Muscle of leg (tissue), 11 donors: ENCODE data around the gene RAD51B. TPM values are rescaled to one million over a fixed set of nuclear protein-coding genes. Genes with fewer than 3 reads are reported as not detected.

Experiments
- DNase-seq: peaks from one replicate; pipeline ENCODE4 v3.0.0; 2013
- H3K27ac ChIP-seq: one replicate; pipeline ENCODE4 v1.5.1; 2013; ENCODE audit warnings: mild to moderate bottlenecking, low read length, control low read depth
- H3K27me3 ChIP-seq: one replicate; pipeline ENCODE4 v1.6.1; 2013; ENCODE audit warnings: low read length; ENCODE audit not compliant: control insufficient read depth, insufficient read depth
- H3K36me3 ChIP-seq: one replicate; pipeline ENCODE4 v1.6.1; 2013; ENCODE audit warnings: low read length; ENCODE audit not compliant: control insufficient read depth, insufficient read depth
- H3K4me1 ChIP-seq: one replicate; pipeline ENCODE4 v1.6.1; 2013; ENCODE audit warnings: low read length; ENCODE audit not compliant: control insufficient read depth, insufficient read depth
- H3K4me3 ChIP-seq: one replicate; pipeline ENCODE4 v1.5.1; 2013; ENCODE audit warnings: low read length, control low read depth
- H3K9me3 ChIP-seq: replicated peaks from 2 replicates; pipeline ENCODE4 v1.6.1; 2013; ENCODE audit warnings: low read depth, low read length; ENCODE audit not compliant: control insufficient read depth
- WGBS: methylation state at CpG from one replicate; pipeline ENCODE4 v1.1.5; 2013; ENCODE audit warnings: missing lambda C conversion rate; ENCODE audit not compliant: insufficient coverage; 5-methylcytosine and 5-hydroxymethylcytosine counted together
- polyA plus RNA-seq, 8 donors: library from polyadenylated mRNA; unstranded; fragments of 120-200 nt; gene quantifications; one replicate each; pipeline versions ENCODE4 v1.2.1 to v1.2.3, GENCODE V29; 2013; ENCODE audit warnings: inconsistent platforms in 1 of 8, low replicate concordance in 1 of 8; ENCODE audit not compliant: insufficient read length in 8 of 8, insufficient read depth in 1 of 8
- total RNA-seq: library from RNA; stranded (reverse); fragments of 120-200 nt; gene quantifications from one replicate; pipeline ENCODE4 v1.2.4, GENCODE V29; 2013

RAD51B gene
- total and polyA plus RNA-seq, 9 donors, result 6.0 to 16.5 (median 7.2) TPM

DNA sequence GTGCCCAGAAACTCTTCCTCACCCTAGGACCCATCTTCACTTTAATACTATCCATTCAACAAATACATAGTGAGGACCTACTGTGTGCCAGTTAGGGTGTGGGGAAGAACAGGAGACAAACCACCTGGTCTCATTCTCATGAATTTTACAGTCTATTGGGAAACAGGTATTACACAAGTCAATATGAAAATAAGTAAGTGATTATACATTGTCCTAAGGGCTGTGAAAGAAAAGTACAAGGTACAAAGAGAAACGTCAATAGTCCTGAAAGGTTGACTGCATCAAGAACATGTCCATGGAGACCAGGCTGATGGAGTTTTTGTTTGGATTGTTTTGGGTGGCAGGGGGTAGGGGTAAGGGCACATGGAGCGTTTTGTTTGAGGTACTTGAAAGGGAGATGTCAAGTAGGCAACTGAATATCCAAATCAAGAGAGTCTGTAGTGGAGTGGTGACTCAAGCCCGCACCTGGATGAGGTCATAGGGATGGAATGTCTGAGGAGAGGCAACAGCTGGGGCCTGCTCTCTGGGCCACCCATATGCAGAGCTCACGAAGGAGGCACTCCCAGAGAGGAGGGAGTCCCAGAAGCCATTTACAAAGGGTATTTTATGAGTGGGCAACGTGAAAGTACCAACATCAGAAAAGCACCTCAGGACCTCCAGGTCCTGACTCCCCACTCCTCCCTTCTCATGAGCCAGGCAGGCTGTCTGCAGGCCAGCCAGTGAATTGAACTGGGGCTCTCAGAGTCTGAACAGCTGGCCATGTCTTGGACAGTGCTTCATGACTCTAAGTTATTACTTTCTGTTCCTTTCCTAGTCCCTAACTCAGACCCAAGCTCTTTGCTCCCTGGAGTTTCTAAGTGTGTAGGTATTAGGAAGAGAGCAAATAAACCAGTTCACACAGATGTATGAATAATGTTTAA is 701.3 kb downstream of the RAD51B start:
- Histone ChIP-seq H3K36me3 (peaks cover 2% of the 10 kb centered on the region), H3K27me3 (no peaks in the 10 kb centered on the region), H3K4me1 (peaks cover 72% of the 10 kb centered on the region), H3K9me3 (no peaks in the 10 kb centered on the region), H3K27ac (peak overlapping the region; percentile 85), H3K4me3 (no peak overlapping the region)
- DNase-seq, result peak; percentile 62
- WGBS, result 86% methylated on average over 4 of the region's 5 CpGs

DNA sequence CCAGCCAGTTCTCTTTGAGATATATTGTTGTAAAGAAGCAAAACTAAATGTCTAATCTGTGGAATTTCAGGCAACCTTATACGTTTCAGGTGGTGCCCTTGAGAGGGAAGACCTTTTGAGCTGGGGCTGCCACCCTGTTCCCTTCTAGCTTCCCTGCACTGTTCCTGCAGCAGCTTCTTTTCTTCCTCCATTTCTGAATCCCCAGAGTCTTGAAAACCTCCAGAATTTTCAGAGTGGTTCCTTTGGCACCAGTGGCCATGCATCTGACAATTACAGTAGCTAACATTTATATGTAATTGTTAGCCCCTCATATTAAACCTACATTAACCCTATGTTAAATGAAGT is 702.0 kb downstream of the RAD51B start:
- H3K9me3 ChIP-seq, result no peaks in the 10 kb centered on the region
- DNase-seq, result no peak
- peaks cover 2% of the 10 kb centered on the region for H3K36me3 ChIP-seq
- H3K27ac ChIP-seq, result peak overlapping the region; percentile 85
- no peaks in the 10 kb centered on the region for H3K27me3 ChIP-seq
- no CpG with 5 or more reads among the region's 1 CpG for WGBS
- H3K4me3 ChIP-seq, result no peak overlapping the region
- H3K4me1 ChIP-seq, result peaks cover 73% of the 10 kb centered on the region

DNA sequence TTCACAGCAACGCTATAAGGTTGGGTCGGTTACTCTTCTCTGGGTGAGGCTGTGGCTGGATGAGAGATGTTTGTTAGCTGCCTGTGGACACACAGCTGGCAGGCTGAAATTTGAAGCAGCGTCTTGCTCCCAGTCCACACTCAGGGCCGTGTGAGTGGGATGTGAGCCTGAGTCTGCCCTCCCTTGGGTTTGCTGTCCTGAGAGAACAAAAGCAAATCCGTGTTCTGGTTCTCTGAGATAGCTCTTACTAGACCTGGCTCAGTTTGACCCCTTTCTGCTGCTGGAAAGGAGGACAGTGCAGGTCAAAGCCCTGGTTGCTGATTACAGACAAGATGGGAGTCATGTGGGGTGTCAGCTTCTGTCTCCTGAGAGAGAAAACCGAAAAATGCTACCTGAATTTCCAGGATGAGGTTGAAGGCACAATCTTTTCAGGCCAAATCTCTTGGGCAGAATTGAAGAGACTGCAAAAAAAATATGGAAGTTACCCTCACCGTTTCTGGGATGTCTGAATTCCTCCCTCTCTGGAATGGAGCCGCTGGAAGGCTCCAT is 702.5 kb downstream of the RAD51B start:
- Histone ChIP-seq H3K4me3 (no peak overlapping the region), H3K9me3 (no peaks in the 10 kb centered on the region), H3K36me3 (peaks cover 2% of the 10 kb centered on the region), H3K27ac (peak overlapping the region; percentile 85), H3K27me3 (no peaks in the 10 kb centered on the region), H3K4me1 (peaks cover 75% of the 10 kb centered on the region)
- DNase-seq, result peak; percentile 23
- WGBS, result 30% methylated on average over 5 of the region's 8 CpGs

GRCh38 chr14:68522510-68523325 is 703.1 kb downstream of the RAD51B start:
- Histone ChIP-seq H3K4me1 (peaks cover 75% of the 10 kb centered on the region), H3K27ac (peak overlapping the region; percentile 85), H3K4me3 (no peak overlapping the region), H3K27me3 (no peaks in the 10 kb centered on the region), H3K36me3 (peaks cover 2% of the 10 kb centered on the region), H3K9me3 (no peaks in the 10 kb centered on the region)
- WGBS, result 62% methylated on average over 3 of the region's 5 CpGs
- peak; percentile 89 for DNase-seq

DNA sequence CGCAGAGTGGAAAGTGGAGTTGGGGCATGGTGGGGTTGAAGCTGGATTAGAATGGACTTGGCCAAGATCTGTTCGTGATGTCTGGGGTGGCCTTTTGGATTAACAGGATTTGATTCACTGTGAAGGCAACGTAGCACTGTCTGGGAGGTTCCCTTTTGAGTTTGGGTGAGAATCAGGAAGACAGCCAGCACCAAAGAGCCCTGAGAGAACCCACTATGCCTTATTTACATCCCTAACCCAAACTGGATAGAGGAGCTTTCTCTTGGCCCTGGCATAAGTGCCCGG is 703.7 kb downstream of the RAD51B start:
- H3K9me3 ChIP-seq, result no peaks in the 10 kb centered on the region
- DNase-seq, result no peak
- H3K4me1 ChIP-seq, result peaks cover 69% of the 10 kb centered on the region
- H3K27me3 ChIP-seq, result no peaks in the 10 kb centered on the region
- WGBS, result 83% methylated on average over 1 of the region's 4 CpGs
- H3K27ac ChIP-seq, result peak overlapping the region; percentile 85
- no peak overlapping the region for H3K4me3 ChIP-seq
- H3K36me3 ChIP-seq, result peaks cover 2% of the 10 kb centered on the region

GRCh38 chr14:68523989-68524725 is 704.6 kb downstream of the RAD51B start:
- peaks cover 2% of the 10 kb centered on the region for H3K36me3 ChIP-seq
- H3K4me1 ChIP-seq, result peaks cover 60% of the 10 kb centered on the region
- peak; percentile 27 for DNase-seq
- H3K27ac ChIP-seq, result peak overlapping the region; percentile 66
- peaks cover 4% of the 10 kb centered on the region for H3K9me3 ChIP-seq
- 85% methylated on average over 2 of the region's 12 CpGs for WGBS
- no peaks in the 10 kb centered on the region for H3K27me3 ChIP-seq
- H3K4me3 ChIP-seq, result no peak overlapping the region

DNA sequence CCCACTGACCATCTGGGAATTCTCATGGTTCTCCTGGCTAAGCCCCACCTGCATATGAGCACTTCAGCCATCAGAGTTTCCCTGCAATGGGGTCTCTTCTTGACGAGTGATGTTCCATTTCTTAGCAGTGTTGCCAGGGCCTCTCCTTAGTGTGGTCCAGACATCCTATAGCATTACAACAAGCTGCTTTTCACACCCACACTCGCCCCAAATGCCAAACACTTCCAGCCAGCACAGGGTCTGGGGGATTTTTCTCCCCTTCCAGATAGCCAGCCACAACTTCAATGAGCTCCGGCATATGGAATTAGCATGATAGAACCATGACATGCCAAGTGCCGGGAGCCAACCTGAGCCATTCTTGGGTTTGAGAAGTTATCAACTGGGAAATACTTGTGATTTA is 705.9 kb downstream of the RAD51B start:
- Histone ChIP-seq H3K27ac (no peak overlapping the region), H3K27me3 (no peaks in the 10 kb centered on the region), H3K36me3 (peaks cover 2% of the 10 kb centered on the region), H3K4me1 (peaks cover 50% of the 10 kb centered on the region), H3K9me3 (peaks cover 14% of the 10 kb centered on the region), H3K4me3 (no peak overlapping the region)
- no peak for DNase-seq
- WGBS, result 88% methylated on average over 2 of the region's 4 CpGs

GRCh38 chr14:68526512-68527091 is 707.0 kb downstream of the RAD51B start:
- peaks cover 2% of the 10 kb centered on the region for H3K36me3 ChIP-seq
- peak overlapping the region; percentile 17 for H3K27ac ChIP-seq
- WGBS, result 97% methylated on average over 4 of the region's 8 CpGs
- peaks cover 17% of the 10 kb centered on the region for H3K9me3 ChIP-seq
- H3K4me3 ChIP-seq, result no peak overlapping the region
- peak; percentile 32 for DNase-seq
- no peaks in the 10 kb centered on the region for H3K27me3 ChIP-seq
- H3K4me1 ChIP-seq, result peaks cover 39% of the 10 kb centered on the region

GRCh38 chr14:68527329-68527851 is 707.8 kb downstream of the RAD51B start:
- no CpG with 5 or more reads among the region's 1 CpG for WGBS
- peaks cover 18% of the 10 kb centered on the region for H3K9me3 ChIP-seq
- no peaks in the 10 kb centered on the region for H3K27me3 ChIP-seq
- H3K36me3 ChIP-seq, result peaks cover 2% of the 10 kb centered on the region
- H3K27ac ChIP-seq, result no peak overlapping the region
- DNase-seq, result no peak
- H3K4me1 ChIP-seq, result peaks cover 31% of the 10 kb centered on the region
- no peak overlapping the region for H3K4me3 ChIP-seq
